Measurements from ENCODE around the gene NT5M. TPM values are rescaled to one million over a fixed set of nuclear protein-coding genes. Genes with fewer than 3 reads are reported as not detected.
"Not testable (repeated sequence)": the region's sequence is repeated elsewhere in the genome, so short reads cannot be mapped to it uniquely, and the experiment has no call there.

The NT5M gene
- total RNA-seq, 8 experiments from 2014 or later, result 2.8 to 11.7 (median 9.1) TPM

DNA sequence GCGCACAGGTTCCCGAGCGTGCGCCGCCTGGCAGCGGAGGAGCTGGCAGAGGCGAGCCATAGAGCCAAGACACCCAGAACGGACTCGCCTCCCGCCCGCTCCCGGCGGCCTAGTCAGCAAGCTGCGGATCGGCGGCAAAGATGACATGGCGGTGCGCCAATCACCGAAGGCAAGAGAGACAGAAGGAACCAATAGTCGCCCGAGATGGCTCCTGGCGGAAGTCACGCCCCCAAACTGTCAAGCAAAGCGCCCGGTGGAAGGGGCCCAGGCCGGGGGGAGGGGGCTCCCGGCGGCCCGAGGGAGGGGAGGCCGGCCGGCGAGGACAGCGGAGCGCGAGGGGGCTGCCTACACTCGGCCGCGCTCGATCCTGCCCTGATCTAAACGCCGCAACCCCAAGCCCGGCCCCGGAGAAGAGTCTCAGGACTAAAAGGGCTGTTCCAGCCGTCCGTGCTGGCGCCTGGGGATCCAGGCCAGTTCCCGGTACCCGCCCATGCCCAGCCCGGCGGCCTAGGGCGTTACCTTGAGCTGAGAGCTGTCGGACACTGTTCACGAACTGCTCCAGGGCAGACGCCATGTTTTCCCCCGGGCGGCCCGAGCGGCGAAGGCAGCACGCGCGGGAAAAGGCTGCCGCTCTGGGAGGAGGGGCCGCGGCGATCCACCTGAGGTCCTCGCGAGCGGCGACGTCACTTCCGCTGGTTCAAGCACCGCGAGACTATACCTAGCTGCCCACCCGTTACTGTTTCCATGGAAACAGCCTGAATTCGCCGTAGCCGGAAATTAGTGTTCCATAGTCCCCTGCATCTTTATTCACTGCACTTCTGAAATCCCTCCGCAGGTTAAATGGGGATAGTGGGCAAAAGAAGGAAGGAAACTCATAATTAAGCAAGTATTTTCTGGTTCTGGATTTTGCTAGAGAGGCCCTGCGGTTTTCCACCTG, 22.3 kb upstream of the NT5M start, which contains the start of gene COPS3:
Gene COPS3 (minus strand): TSS at position 634 of the 937 bp plus-strand sequence. CDS start 60 bp downstream, at position 574.
- WGBS, 10 experiments, result 0 to 3% (median 1%) methylated on average over 4 to 24 of the region's 80 CpGs; no CpG with 5 or more reads in 4 of the 10 experiments
- ATAC-seq (replicated peaks in 6 of 8), result peak; percentile 86 to 93 (median 90)
- Histone ChIP-seq H3K4me3 (peak within 1 kb of the TSS; percentile 93 to 100 (median 93)), H3K27ac (peak within 1 kb of the TSS; percentile 98 to 99), H3K4me1 (replicated peaks in 1 of 2) (peaks cover 14 to 22% of the 10 kb centered on the region in 2 donors)
- in situ Hi-C loops (cut with MboI; ENCODE audit: low pct_unique_long_range_greater_than_20kb in 2 of 9, low sequenced_read_pairs in 9 of 9, unreplicated experiment in 9 of 9), result no loop called here

- WGBS, 10 experiments, result 57 to 97% (median 76%) methylated on average over 2 to 5 of the region's 5 CpGs; no CpG with 5 or more reads in 1 of the 10 experiments
- no peak overlapping the region for H3K4me3 ChIP-seq
- ATAC-seq (replicated peaks in 6 of 8), result no peak
These were observed 17.2 kb upstream of the NT5M start for GRCh38 chr17:17285951-17286350.

DNA sequence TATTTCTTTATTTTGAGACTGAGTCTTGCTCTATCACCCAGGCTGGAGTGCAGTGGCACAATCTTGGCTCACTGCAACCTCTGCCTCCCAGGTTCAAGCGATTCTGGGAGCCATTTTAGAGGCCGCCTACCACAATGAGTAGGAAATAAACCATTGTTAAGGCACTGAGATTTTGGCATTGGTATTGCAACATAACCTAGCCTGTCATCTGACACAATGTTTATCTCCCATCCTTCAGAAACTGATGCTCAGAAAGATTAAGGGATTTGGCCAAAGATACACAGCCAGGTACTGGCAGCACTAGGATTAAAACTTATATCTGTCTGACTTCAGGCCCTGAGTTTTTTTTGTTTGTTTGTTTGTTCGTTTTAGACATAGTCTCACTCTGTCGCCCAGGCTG, 14.1 kb upstream of the NT5M start:
- H3K27ac ChIP-seq, result no peak overlapping the region
- H3K4me3 ChIP-seq, result no peak overlapping the region
- no peaks in the 10 kb centered on the region for H3K4me1 ChIP-seq (replicated peaks in 1 of 2)
- 40 to 83% (median 57%) methylated on average over 1 to 3 of the region's 4 CpGs; no CpG with 5 or more reads in 3 of the 10 experiments for WGBS, 10 experiments
- no peak for ATAC-seq (replicated peaks in 6 of 8)
- in situ Hi-C loops (cut with MboI; ENCODE audit: low pct_unique_long_range_greater_than_20kb in 2 of 9, low sequenced_read_pairs in 9 of 9, unreplicated experiment in 9 of 9), result no loop called here

More at GRCh38 chr17:17285951-17286350, 17.2 kb upstream of the NT5M start:
- Histone ChIP-seq H3K4me1 (replicated peaks in 1 of 2) (peaks cover 7 to 8% of the 10 kb centered on the region in 2 donors), H3K27ac (no peak overlapping the region)
- in situ Hi-C loops (cut with MboI; ENCODE audit: low pct_unique_long_range_greater_than_20kb in 2 of 9, low sequenced_read_pairs in 9 of 9, unreplicated experiment in 9 of 9), result no loop called here

DNA sequence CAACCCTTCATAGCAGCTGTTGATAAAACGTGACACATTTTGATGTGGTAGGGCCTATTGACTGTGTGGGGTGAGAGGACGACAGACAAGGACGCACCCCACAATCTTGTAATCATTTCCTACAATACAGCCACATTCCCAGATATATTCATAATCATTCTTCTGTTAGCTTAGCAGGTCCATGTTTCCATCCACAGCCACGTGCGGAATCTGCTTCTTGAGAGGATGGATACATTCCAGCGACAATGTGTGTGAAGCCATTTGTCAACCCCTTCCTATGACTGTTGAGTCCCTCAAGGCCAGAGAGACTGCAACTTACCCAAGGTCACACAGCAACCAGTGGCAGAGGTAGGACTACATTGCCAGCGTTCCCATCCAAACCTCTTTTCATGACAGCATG, 13.5 kb upstream of the NT5M start:
- Histone ChIP-seq H3K4me1 (replicated peaks in 1 of 2) (no peaks in the 10 kb centered on the region), H3K27ac (no peak overlapping the region), H3K4me3 (no peak overlapping the region)
- WGBS, 10 experiments, result 32 to 100% (median 83%) methylated on average over 1 to 7 of the region's 7 CpGs; no CpG with 5 or more reads in 2 of the 10 experiments
- no peak for ATAC-seq (replicated peaks in 6 of 8)
- in situ Hi-C loops (cut with MboI; ENCODE audit: low pct_unique_long_range_greater_than_20kb in 2 of 9, low sequenced_read_pairs in 9 of 9, unreplicated experiment in 9 of 9), result no loop called here

GRCh38 chr17:17295141-17295540, 8.0 kb upstream of the NT5M start:
- Histone ChIP-seq H3K4me1 (replicated peaks in 1 of 2) (no peaks in the 10 kb centered on the region), H3K27ac (no peak overlapping the region), H3K4me3 (no peak overlapping the region)
- in situ Hi-C loops (cut with MboI; ENCODE audit: low pct_unique_long_range_greater_than_20kb in 2 of 9, low sequenced_read_pairs in 9 of 9, unreplicated experiment in 9 of 9), result no loop called here
- ATAC-seq (replicated peaks in 6 of 8), result no peak
- 33 to 100% (median 77%) methylated on average over 1 to 3 of the region's 4 CpGs; no CpG with 5 or more reads in 4 of the 10 experiments for WGBS, 10 experiments

GRCh38 chr17:17297217-17297616, 6.0 kb upstream of the NT5M start:
- peaks cover 0 to 9% of the 10 kb centered on the region in 2 donors for H3K4me1 ChIP-seq (replicated peaks in 1 of 2)
- WGBS, 10 experiments, result 53 to 100% (median 96%) methylated on average over 1 to 3 of the region's 3 CpGs; no CpG with 5 or more reads in 2 of the 10 experiments
- ATAC-seq (replicated peaks in 6 of 8), result no peak
- H3K27ac ChIP-seq, result no peak overlapping the region
- in situ Hi-C loops (cut with MboI; ENCODE audit: low pct_unique_long_range_greater_than_20kb in 2 of 9, low sequenced_read_pairs in 9 of 9, unreplicated experiment in 9 of 9), result no loop called here
- no peak overlapping the region for H3K4me3 ChIP-seq

GRCh38 chr17:17298108-17298507, 5.1 kb upstream of the NT5M start:
- no peak for ATAC-seq (replicated peaks in 6 of 8)
- Histone ChIP-seq H3K4me1 (replicated peaks in 1 of 2) (peaks cover 0 to 9% of the 10 kb centered on the region in 2 donors), H3K27ac (no peak overlapping the region), H3K4me3 (no peak overlapping the region)
- in situ Hi-C loops (cut with MboI; ENCODE audit: low pct_unique_long_range_greater_than_20kb in 2 of 9, low sequenced_read_pairs in 9 of 9, unreplicated experiment in 9 of 9), result no loop called here
- 7 to 68% (median 50%) methylated on average over 1 to 3 of the region's 3 CpGs; no CpG with 5 or more reads in 1 of the 10 experiments for WGBS, 10 experiments

GRCh38 chr17:17300624-17301568, 2.3 kb upstream of the NT5M start:
- peak overlapping the region; percentile 65 to 97 for H3K27ac ChIP-seq
- H3K4me3 ChIP-seq, result peak overlapping the region in 4 of 5 donors; percentile 7 to 44 (median 22)
- H3K4me1 ChIP-seq (replicated peaks in 1 of 2), result peaks cover 0 to 18% of the 10 kb centered on the region in 2 donors
- peak in 7 of 8 experiments; percentile 5 to 67 (median 61) for ATAC-seq (replicated peaks in 6 of 8)
- in situ Hi-C loops (cut with MboI; ENCODE audit: low pct_unique_long_range_greater_than_20kb in 2 of 9, low sequenced_read_pairs in 9 of 9, unreplicated experiment in 9 of 9), result no loop called here
- WGBS, 10 experiments, result 8 to 17% (median 13%) methylated on average over 2 to 8 of the region's 35 CpGs; no CpG with 5 or more reads in 6 of the 10 experiments

GRCh38 chr17:17301659-17302058, 1.5 kb upstream of the NT5M start:
- Histone ChIP-seq H3K4me1 (replicated peaks in 1 of 2) (peaks cover 0 to 18% of the 10 kb centered on the region in 2 donors), H3K4me3 (peak overlapping the region in 1 of 5 donors; percentile 31), H3K27ac (peak overlapping the region in 1 of 2 donors; percentile 97)
- ATAC-seq (replicated peaks in 6 of 8); in situ Hi-C loops (cut with MboI; ENCODE audit: low pct_unique_long_range_greater_than_20kb in 2 of 9, low sequenced_read_pairs in 9 of 9, unreplicated experiment in 9 of 9): not testable (repeated sequence)
- WGBS, 10 experiments, result 60 to 100% (median 97%) methylated on average over 1 to 6 of the region's 11 CpGs; no CpG with 5 or more reads in 5 of the 10 experiments

DNA sequence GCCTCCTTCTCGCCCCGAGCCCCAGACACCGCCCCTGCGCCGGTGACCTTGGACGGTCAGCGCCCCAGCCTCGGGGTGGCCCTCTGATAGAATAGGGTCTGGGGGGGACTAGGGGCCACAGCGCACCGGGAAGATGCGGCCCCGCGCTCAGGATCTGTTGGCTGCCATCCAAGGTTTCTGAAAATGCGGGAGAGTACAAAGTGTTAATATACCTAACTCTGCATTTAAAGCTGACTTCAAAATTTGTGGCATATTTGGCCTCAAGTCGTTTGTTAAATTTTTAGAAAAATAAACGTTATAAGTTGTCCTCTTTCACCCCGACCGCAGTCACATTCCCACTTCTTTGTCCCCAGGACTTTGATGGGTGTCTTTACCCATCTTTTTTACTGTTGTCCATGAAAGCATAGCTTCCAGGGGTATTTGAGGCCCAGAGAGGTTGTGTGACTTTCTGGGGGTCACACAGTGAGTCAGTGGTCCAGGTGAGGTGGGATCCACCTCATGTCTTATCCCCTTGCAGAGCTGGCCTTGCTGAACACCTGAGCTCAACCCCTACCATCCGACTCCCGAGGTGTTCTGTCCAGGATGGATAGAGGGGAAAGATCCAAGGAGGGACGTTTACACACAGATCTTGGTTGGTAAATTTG, 796 bp downstream of the NT5M start:
- H3K4me3 ChIP-seq, result peak overlapping the region; percentile 57 to 87 (median 72)
- peaks cover 0 to 18% of the 10 kb centered on the region in 2 donors for H3K4me1 ChIP-seq (replicated peaks in 1 of 2)
- peak overlapping the region in 1 of 2 donors; percentile 71 for H3K27ac ChIP-seq
- WGBS, 10 experiments, result 0 to 80% (median 43%) methylated on average over 1 to 10 of the region's 21 CpGs; no CpG with 5 or more reads in 2 of the 10 experiments
- no peak for ATAC-seq (replicated peaks in 6 of 8)
- in situ Hi-C loops (cut with MboI; ENCODE audit: low pct_unique_long_range_greater_than_20kb in 2 of 9, low sequenced_read_pairs in 9 of 9, unreplicated experiment in 9 of 9), result no loop called here

DNA sequence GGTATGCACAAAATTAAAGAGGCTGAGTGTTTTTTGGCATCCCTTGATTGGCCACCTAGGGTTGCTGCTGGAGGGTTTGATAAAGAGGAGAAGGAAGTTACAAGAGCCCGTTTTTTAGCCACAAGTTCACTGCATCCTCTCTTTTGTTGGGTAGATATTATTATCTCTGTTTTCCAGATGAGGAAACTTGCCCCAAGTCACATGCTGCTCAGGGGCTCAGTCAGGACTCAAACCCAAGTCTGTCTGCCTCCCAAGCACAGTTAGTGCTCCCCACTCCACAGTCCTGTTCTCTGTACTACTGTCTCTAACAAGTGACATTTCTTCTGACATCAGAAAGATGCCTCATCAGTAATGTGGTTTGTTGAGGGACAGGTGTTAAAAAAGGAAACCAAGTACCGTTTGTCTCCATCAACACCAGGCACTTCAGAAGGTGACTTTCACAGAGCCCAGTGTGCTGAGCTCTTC, 1.4 kb downstream of the NT5M start:
- no peak for ATAC-seq (replicated peaks in 6 of 8)
- 50 to 100% (median 72%) methylated on average over 1 to 2 of the region's 2 CpGs; no CpG with 5 or more reads in 3 of the 10 experiments for WGBS, 10 experiments
- in situ Hi-C loops (cut with MboI; ENCODE audit: low pct_unique_long_range_greater_than_20kb in 2 of 9, low sequenced_read_pairs in 9 of 9, unreplicated experiment in 9 of 9), result no loop called here
- no peak overlapping the region for H3K27ac ChIP-seq
- H3K4me1 ChIP-seq (replicated peaks in 1 of 2), result peaks cover 0 to 18% of the 10 kb centered on the region in 2 donors
- peak overlapping the region in 2 of 5 donors; percentile 72 to 77 for H3K4me3 ChIP-seq

DNA sequence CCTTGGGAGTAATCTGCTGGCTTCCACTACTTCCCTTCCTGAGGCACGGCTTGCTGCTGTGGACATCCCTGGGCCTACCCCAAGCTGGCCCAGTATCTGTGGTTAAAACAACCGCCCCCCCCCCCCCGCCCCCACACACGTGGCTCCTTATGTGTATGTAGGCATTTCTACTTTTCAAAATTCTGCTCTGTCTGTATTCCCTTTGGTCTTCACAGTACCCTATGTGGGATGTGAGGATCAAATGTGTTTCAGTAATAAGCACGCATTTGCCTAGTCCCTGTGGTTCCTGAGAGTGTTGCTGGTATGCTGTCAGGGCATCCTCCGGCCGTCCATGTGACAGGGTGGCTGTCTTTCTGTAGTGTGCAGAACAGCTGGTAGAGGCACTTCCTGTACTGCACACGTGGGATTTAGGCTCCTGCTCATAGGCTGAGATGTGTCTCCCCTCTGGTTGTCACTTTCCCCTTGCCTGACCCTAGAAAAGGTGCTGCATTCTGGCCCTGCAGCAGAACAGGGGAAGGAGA, 2.2 kb downstream of the NT5M start:
- WGBS, 10 experiments, result 0% methylated on average over 1 of the region's 8 CpGs; no CpG with 5 or more reads in 9 of the 10 experiments
- Histone ChIP-seq H3K4me3 (no peak overlapping the region), H3K4me1 (replicated peaks in 1 of 2) (peaks cover 0 to 18% of the 10 kb centered on the region in 2 donors), H3K27ac (no peak overlapping the region)
- ATAC-seq (replicated peaks in 6 of 8), result no peak
- in situ Hi-C loops (cut with MboI; ENCODE audit: low pct_unique_long_range_greater_than_20kb in 2 of 9, low sequenced_read_pairs in 9 of 9, unreplicated experiment in 9 of 9), result no loop called here
